D721Med (cell line): Measurements from ENCODE around the gene C1orf21.

Experiments used
- DNase-seq: peaks from one replicate; pipeline ENCODE4 v3.0.0; 2011; ENCODE audit warnings: low spot score; ENCODE audit not compliant: insufficient read length
- FAIRE-seq: peaks from 2 replicates; lab custom pipeline; 2011; peaks lifted over from hg19 to GRCh38; lab: Jason Lieb, UNC
- TF ChIP-seq, protein P1 (sequence below): IDR thresholded peaks from 2 replicates; pipeline ENCODE4 v1.5.1; 2012; ENCODE audit warnings: mild to moderate bottlenecking, control low read depth; ENCODE audit not compliant: insufficient read depth; ENCODE audit errors: missing control alignments

The C1orf21 gene

DNA sequence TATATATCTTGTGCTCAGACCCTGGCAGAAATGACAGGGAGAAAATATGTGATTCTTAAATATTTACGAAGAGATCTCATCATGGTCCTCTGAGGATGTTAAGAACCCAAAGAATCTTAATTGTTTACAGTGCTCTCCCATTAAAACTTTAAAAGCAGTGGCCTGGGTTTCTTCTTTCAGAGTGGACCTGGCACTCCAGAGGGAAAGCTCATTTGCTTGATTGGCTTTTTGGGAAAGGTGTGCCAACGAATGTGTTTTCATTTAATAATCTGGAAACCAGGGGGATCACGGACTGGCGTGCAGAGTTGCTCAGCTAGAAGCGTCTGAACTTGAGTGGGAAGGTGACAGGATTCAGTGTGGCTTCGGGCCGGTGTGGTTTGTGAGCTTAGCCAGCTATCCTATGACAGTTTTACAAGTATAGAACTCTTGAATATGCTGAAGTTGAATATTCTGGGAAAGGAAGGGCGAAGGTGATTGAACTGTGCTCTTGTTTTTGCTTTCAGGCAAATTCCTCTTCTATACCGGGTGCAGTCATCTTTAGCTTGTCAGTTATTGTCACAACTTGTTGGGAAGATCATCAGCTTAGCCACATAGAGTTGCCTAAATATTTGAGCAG is 154.8 kb downstream of the C1orf21 start:
- TF ChIP-seq, protein P1, sequence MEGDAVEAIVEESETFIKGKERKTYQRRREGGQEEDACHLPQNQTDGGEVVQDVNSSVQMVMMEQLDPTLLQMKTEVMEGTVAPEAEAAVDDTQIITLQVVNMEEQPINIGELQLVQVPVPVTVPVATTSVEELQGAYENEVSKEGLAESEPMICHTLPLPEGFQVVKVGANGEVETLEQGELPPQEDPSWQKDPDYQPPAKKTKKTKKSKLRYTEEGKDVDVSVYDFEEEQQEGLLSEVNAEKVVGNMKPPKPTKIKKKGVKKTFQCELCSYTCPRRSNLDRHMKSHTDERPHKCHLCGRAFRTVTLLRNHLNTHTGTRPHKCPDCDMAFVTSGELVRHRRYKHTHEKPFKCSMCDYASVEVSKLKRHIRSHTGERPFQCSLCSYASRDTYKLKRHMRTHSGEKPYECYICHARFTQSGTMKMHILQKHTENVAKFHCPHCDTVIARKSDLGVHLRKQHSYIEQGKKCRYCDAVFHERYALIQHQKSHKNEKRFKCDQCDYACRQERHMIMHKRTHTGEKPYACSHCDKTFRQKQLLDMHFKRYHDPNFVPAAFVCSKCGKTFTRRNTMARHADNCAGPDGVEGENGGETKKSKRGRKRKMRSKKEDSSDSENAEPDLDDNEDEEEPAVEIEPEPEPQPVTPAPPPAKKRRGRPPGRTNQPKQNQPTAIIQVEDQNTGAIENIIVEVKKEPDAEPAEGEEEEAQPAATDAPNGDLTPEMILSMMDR = no peak
- no peak for FAIRE-seq
- DNase-seq = no peak

DNA sequence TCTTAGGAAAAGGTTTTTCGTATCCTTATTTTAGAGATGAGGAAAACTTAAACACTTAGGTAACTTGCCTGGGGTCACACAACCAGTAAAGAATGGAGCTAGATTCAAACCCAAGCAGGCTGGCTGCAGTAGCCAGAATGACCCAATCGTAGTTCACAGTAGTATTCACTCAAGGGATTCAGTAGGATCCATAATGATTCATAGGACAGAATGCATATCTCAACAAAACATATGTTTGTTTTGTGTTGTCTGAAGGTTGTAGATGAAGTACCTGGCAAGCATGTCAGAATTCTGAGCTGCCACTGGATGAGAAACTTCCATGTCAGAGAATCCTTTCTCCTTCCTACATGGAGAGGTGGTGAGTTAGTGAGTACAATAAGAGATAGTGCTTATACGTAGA is 155.5 kb downstream of the C1orf21 start:
- TF ChIP-seq, protein P1 = no peak
- no peak for DNase-seq
- FAIRE-seq = peak; percentile 80

DNA sequence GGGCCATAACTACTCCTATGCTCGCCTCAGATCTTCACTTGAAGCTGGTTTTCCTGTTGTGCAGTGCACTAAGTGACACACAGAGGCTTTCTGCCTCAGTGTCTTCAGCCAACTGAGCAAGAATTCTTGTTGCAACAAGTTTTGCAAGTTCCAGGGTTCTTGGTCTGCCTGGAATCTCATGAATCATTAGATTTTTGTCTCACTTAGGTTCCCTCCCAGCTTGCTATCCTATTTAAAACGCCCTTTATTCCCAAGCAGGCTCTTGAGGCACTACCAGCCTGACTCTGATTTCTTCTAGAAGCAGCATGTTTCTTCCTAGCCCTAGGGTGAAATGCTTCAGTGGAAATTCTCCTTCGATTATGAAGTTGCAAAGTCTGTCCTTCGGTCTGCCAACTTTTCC is 158.8 kb downstream of the C1orf21 start:
- DNase-seq = no peak
- FAIRE-seq = no peak
- TF ChIP-seq, protein P1 = no peak

DNA sequence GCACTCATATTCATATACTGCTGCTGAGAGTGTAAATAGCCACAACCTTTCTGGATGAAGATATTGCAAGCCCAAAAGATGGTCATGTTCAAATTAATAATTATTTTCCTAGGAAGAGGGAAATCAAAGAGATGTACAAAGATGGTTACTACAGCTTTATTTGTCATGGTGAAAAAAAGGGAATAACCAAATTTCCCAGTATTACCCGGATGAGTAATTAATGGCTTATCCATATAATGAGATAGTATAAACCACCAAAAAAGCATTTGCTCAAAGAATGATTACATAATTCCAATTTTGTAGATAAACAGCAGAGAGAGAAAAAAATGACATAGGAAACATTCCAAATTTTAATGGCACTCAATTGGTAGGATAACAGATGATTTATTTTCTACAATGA is 165.6 kb downstream of the C1orf21 start:
- FAIRE-seq (peak; percentile 44), DNase-seq (no peak)

DNA sequence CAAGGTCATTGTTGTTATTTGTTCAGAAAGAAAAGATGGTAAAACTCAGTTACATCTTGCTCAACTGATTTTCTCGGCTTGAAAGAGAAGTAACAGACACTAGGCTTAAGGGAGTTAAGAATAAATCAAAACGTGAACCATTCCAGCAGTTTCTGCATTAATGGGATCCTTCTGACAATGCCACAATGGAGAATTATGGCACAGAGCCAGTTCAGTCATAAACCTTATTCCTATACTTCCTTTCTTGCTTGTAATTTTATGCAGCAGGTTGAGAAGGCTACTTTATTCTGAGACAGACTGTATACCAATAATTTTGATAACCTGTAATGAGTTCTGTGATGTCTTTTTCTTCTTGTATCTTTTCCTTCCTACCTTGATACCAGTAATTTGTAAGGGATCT is 167.0 kb downstream of the C1orf21 start:
- TF ChIP-seq, protein P1 = no peak
- DNase-seq (no peak), FAIRE-seq (no peak)

More for the DNA sequence above, 165.6 kb downstream of the C1orf21 start:
- TF ChIP-seq, protein P1 = no peak

DNA sequence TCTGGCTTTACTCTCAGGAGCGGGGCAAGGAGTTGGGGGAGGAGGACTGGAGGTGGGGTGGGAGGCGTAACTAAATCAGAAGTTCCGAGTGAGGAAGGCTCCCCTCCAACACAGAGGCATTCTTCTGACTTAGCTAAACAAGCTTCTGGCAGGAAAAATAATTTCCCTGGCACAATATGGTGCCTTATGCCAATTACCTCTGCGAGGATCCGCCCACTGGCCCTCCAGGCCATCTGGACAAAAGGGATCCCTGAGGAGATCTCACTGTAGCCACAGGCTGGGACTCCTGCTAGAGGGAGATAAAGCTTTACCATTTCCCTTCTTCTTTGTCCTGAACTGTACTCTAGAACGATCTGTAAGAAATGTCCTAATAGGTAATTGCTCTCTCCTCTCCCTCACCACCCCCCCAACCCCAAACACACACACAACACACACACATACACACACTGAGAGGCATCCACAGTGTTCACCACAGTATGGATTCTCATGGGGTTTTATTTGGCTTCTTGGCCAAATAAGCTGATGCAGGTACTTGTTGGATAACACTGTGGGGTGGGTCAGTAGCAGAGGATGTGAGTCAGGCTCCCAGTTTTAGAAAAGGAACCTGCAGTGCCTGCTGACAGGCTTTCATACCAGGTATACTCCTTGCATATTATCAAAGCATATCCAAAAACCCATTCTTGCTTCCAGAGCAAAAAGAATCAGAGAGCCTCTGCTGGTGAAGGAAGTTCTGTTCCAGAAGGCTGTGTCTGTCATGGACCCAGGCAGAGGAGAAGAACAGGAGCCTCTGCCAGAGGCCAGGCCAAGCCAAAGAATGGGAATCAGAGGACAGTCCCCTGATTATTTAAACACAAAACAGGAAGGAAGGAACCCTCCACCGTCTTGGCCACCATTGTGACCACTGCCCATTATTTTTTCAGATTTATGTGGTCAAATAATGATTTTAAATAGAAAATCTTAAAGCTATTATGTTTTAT is 169.1 kb downstream of the C1orf21 start:
- TF ChIP-seq, protein P1 = no peak
- FAIRE-seq = no peak
- DNase-seq = no peak
